Calu3 (cell line): Measurements from ENCODE around the gene BLOC1S4. TPM values are rescaled to one million over a fixed set of nuclear protein-coding genes. Genes with fewer than 3 reads are reported as not detected.
"Not testable (repeated sequence)": the region's sequence is repeated elsewhere in the genome, so short reads cannot be mapped to it uniquely, and the experiment has no call there.

Experiments
- BruUV-seq: library from RNA; stranded (reverse); fragments of 400-500 nt; replicated peaks from 2 replicates; lab custom pipeline; 2021; lab: Mats Ljungman, UMichigan
- CTCF ChIA-PET: fragments of 300-600 bp; sonication (Branson Sonifier 250); formaldehyde crosslinking; loops from one replicate; lab custom pipeline; 2022; ENCODE audit warnings: antibody characterized with exemption; lab: Charles Lee
- DNase-seq: peaks from one replicate; pipeline ENCODE4 v3.0.0; 2022
- H3K27ac Mint-ChIP-seq: one replicate; pipeline ENCODE4 v1.8.0; 2022; ENCODE audit warnings: mixed read lengths; ENCODE audit not compliant: unreplicated experiment
- H3K27me3 Mint-ChIP-seq: one replicate; pipeline ENCODE4 v1.8.0; 2022; ENCODE audit warnings: mixed read lengths; ENCODE audit not compliant: unreplicated experiment
- H3K36me3 Mint-ChIP-seq: one replicate; pipeline ENCODE4 v1.8.0; 2022; ENCODE audit warnings: mild to moderate bottlenecking, moderate library complexity, mixed read lengths; ENCODE audit not compliant: insufficient read depth, unreplicated experiment
- H3K4me1 Mint-ChIP-seq: one replicate; pipeline ENCODE4 v1.8.0; 2022; ENCODE audit warnings: mild to moderate bottlenecking, low read depth, mixed read lengths; ENCODE audit not compliant: unreplicated experiment
- H3K4me3 Mint-ChIP-seq: one replicate; pipeline ENCODE4 v1.8.0; 2022; ENCODE audit warnings: mild to moderate bottlenecking, low read depth, moderate library complexity, mixed read lengths; ENCODE audit not compliant: unreplicated experiment
- H3K9me3 Mint-ChIP-seq: one replicate; pipeline ENCODE4 v1.8.0; 2022; ENCODE audit warnings: low read depth, mixed read lengths; ENCODE audit not compliant: unreplicated experiment
- CTCF ChIP-seq: fragments of 200-600 bp; IDR thresholded peaks from one replicate; pipeline ENCODE4 v1.8.0; 2022; ENCODE audit warnings: antibody characterized with exemption; ENCODE audit not compliant: unreplicated experiment
- intact Hi-C: fragments of 100-400 bp; cut with micrococcal nuclease; formaldehyde crosslinking; loops from one replicate; pipeline ENCODE4 v1.10.0; 2022; ENCODE audit not compliant: unreplicated experiment
- total RNA-seq: library from RNA; stranded (reverse); gene quantifications from 2 replicates; pipeline ENCODE4 v1.2.3, GENCODE V29; 2022

The BLOC1S4 gene
- total RNA-seq, 1 experiment from 2014 or later: 9.2 TPM

- Mint-ChIP-seq H3K4me3 (no peak overlapping the region), H3K9me3 (no peaks in the 10 kb centered on the region), H3K36me3 (peaks cover 6% of the 10 kb centered on the region), H3K27ac (no peak overlapping the region), H3K27me3 (no peaks in the 10 kb centered on the region), H3K4me1 (peaks cover 8% of the 10 kb centered on the region)
- BruUV-seq: no TSS peak
- CTCF ChIA-PET: no interaction called here
- no peak for DNase-seq
- no peak for TF ChIP-seq CTCF
- intact Hi-C loops: loop anchor here (5.0 to 10.0 kb wide), 2 partner anchors 82 to 464 kb away; no protein-coding TSS in a partner anchor
These were observed 6.9 kb downstream of the BLOC1S4 start for GRCh38 chr4:6722891-6723290.

- no peak for DNase-seq
- H3K9me3 Mint-ChIP-seq: no peaks in the 10 kb centered on the region
- no peak overlapping the region for H3K27ac Mint-ChIP-seq
- H3K27me3 Mint-ChIP-seq: no peaks in the 10 kb centered on the region
- no TSS peak for BruUV-seq
- peaks cover 8% of the 10 kb centered on the region for H3K4me1 Mint-ChIP-seq
- H3K36me3 Mint-ChIP-seq: peaks cover 5% of the 10 kb centered on the region
- TF ChIP-seq CTCF: no peak
- intact Hi-C loops: loop anchor here (5.0 to 10.0 kb wide), 2 partner anchors 81 to 463 kb away; no protein-coding TSS in a partner anchor
- H3K4me3 Mint-ChIP-seq: no peak overlapping the region
- CTCF ChIA-PET: no interaction called here
These were observed 7.9 kb downstream of the BLOC1S4 start for GRCh38 chr4:6723851-6724250.

GRCh38 chr4:6724421-6725111 is 8.6 kb downstream of the BLOC1S4 start:
- intact Hi-C loops: loop anchor here (5.0 to 10.0 kb wide), 2 partner anchors 80 to 463 kb away; no protein-coding TSS in a partner anchor
- Mint-ChIP-seq H3K9me3 (no peaks in the 10 kb centered on the region), H3K4me3 (no peak overlapping the region), H3K36me3 (no peaks in the 10 kb centered on the region), H3K27me3 (no peaks in the 10 kb centered on the region), H3K4me1 (peaks cover 8% of the 10 kb centered on the region), H3K27ac (no peak overlapping the region)
- BruUV-seq: no TSS peak
- no peak for TF ChIP-seq CTCF
- CTCF ChIA-PET: no interaction called here
- DNase-seq: no peak

GRCh38 chr4:6725427-6725961 is 9.5 kb downstream of the BLOC1S4 start:
- H3K36me3 Mint-ChIP-seq, CTCF ChIA-PET, BruUV-seq, H3K27me3 Mint-ChIP-seq, H3K4me3 Mint-ChIP-seq, DNase-seq, H3K9me3 Mint-ChIP-seq, H3K27ac Mint-ChIP-seq, H3K4me1 Mint-ChIP-seq: not testable (repeated sequence)
- intact Hi-C loops: loop anchor here (10.0 kb wide), 1 partner anchor 79 kb away; no protein-coding TSS in a partner anchor
